Myocyte (in vitro differentiated cells): Measurements from ENCODE around the gene USP40. TPM values are rescaled to one million over a fixed set of nuclear protein-coding genes. Genes with fewer than 3 reads are reported as not detected.

Source experiments
- DNase-seq: peaks from one replicate; pipeline ENCODE4 v3.0.0-alpha.2; 2012; ENCODE audit warnings: low read depth
- total RNA-seq: library from RNA; depleted of rRNA; stranded (reverse); fragments of >200 nt; gene quantifications from 2 replicates; pipeline ENCODE4 v1.2.3, GENCODE V29; 2014

Gene USP40
- total RNA-seq, 1 donor from 2014 or later = 23.4 TPM

GRCh38 chr2:233499928-233500327 lies 66.7 kb downstream of the USP40 start:
- DNase-seq = no peak

- no peak for DNase-seq
These were observed 68.5 kb downstream of the USP40 start for GRCh38 chr2:233498126-233498525.

- DNase-seq = no peak
These were observed 68.9 kb downstream of the USP40 start for GRCh38 chr2:233497692-233498091.

- DNase-seq = no peak
These were observed 70.8 kb downstream of the USP40 start for GRCh38 chr2:233495503-233496496.

GRCh38 chr2:233492751-233493150 lies 73.8 kb downstream of the USP40 start:
- no peak for DNase-seq

GRCh38 chr2:233492078-233492477 lies 74.5 kb downstream of the USP40 start:
- DNase-seq = no peak

GRCh38 chr2:233491326-233491725 lies 75.3 kb downstream of the USP40 start:
- DNase-seq = no peak

GRCh38 chr2:233490831-233491230 lies 75.8 kb downstream of the USP40 start:
- no peak for DNase-seq

GRCh38 chr2:233489666-233490065 lies 76.9 kb downstream of the USP40 start:
- no peak for DNase-seq

- DNase-seq = no peak
These were observed 77.4 kb downstream of the USP40 start for GRCh38 chr2:233489143-233489542.

GRCh38 chr2:233487748-233488345 lies 78.7 kb downstream of the USP40 start:
- peak; percentile 46 for DNase-seq

- peak; percentile 25 for DNase-seq
These were observed 79.6 kb downstream of the USP40 start for GRCh38 chr2:233486778-233487552.

- DNase-seq = no peak
These were observed 80.2 kb downstream of the USP40 start for GRCh38 chr2:233486357-233486756.

GRCh38 chr2:233485726-233486125 lies 80.9 kb downstream of the USP40 start:
- DNase-seq = no peak

- no peak for DNase-seq
These were observed 84.0 kb downstream of the USP40 start for GRCh38 chr2:233482616-233483015.

- no peak for DNase-seq
These were observed 85.0 kb downstream of the USP40 start for GRCh38 chr2:233481368-233482142.

- peak; percentile 93 for DNase-seq
These were observed 85.9 kb downstream of the USP40 start for GRCh38 chr2:233480490-233481202.

GRCh38 chr2:233479616-233480489 lies 86.7 kb downstream of the USP40 start:
- DNase-seq = no peak
